Measurements from ENCODE around the gene GALNT2. TPM values are rescaled to one million over a fixed set of nuclear protein-coding genes. Genes with fewer than 3 reads are reported as not detected.

The GALNT2 gene
- total RNA-seq, 1 experiment from 2014 or later: 62.2 TPM

DNA sequence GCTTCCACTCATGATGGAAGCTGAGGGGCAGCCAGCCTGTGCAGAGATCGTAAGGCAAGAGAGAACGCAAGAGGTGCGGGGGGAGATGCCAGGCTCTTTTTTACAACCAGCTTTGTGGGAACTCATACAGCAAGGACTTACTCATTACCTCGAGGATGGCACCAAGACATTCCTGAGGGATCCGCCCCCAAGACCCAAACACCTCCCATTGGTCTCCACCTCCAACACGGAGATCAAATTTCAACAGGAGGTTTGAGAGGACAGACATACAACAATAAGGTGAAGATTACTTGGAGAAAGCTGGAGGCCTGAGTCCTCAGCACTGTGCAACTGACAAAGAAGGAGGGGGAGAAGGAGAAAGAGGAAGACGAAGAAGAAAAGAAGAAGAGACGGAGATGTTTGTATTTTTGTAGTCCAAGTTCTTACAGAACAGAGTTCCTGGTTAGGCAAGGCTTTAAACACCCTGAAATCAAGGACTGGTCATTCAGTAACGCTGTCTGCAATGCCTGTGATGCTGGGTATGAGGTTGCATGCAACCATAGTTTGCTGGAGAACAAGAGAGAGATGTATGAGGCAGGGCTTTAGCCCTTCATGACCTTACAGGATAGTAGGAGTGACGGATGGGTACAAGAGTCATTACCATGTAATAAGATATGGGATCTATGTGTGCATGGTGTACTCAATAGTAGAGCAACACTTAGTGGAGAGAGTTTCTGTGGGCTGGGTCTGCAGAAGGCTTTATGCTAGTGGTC lies 19.7 kb upstream of the GALNT2 start:
- no peak overlapping the region for H3K27ac Mint-ChIP-seq (ENCODE audit: unreplicated experiment)
- no peaks in the 10 kb centered on the region for H3K9me3 ChIP-seq
- no peak for TF ChIP-seq CTCF (IDR thresholded peaks at IDR 0.05; ENCODE audit: insufficient read depth in 1 of 2, low read depth in 1 of 2, low read length in 1 of 2, severe bottlenecking in 1 of 2, unreplicated experiment in 1 of 2)
- no peak overlapping the region for H3K4me3 Mint-ChIP-seq (ENCODE audit: unreplicated experiment)
- intact Hi-C loops (cut with micrococcal nuclease; ENCODE audit: unreplicated experiment): no loop called here
- DNase-seq: peak in 1 of 2 experiments; percentile 13
- H3K4me1 ChIP-seq: no peaks in the 10 kb centered on the region; the same call in 1 of the 2 replicates
- H3K27me3 ChIP-seq (replicated peaks; ENCODE audit: control insufficient read depth, insufficient read depth, low read length): no peaks in the 10 kb centered on the region
- BruUV-seq (replicated peaks): no TSS peak
- no peaks in the 10 kb centered on the region for H3K9me3 Mint-ChIP-seq (ENCODE audit: unreplicated experiment)
- no peaks in the 10 kb centered on the region for H3K27me3 Mint-ChIP-seq (ENCODE audit: insufficient read depth, unreplicated experiment)
- ChIA-PET POLR2A (no interaction called here), CTCF (no interaction called here)
- no peaks in the 10 kb centered on the region for H3K36me3 ChIP-seq (ENCODE audit: control insufficient read depth, insufficient read depth, low read length)
- H3K4me3 ChIP-seq (ENCODE audit: low read depth, low read length): no peak overlapping the region
- no peaks in the 10 kb centered on the region for H3K36me3 Mint-ChIP-seq (ENCODE audit: insufficient read depth, unreplicated experiment)
- H3K4me1 Mint-ChIP-seq (ENCODE audit: low read depth, unreplicated experiment): peaks cover 17% of the 10 kb centered on the region

DNA sequence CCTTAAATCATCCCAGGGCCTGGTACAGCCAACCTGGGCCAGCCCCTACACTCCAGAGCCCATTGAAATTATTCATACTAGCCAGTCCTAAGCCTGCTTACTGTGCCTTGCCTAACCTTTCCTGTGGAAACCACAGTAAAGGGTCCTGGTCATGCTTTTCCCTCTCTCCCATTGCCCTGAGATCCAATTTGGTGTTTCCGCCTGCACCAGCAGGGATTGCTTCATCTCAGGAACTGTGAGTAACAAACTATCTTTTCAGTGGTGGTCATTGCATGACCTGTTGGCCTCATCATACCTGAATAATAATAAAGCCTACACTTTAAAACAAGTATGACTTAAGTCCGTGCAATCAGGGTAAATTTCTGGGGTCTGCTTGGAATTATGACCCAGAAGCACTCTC lies 18.7 kb upstream of the GALNT2 start:
- no peaks in the 10 kb centered on the region for H3K36me3 Mint-ChIP-seq (ENCODE audit: insufficient read depth, unreplicated experiment)
- H3K9me3 ChIP-seq: no peaks in the 10 kb centered on the region
- H3K27ac Mint-ChIP-seq (ENCODE audit: unreplicated experiment): no peak overlapping the region
- H3K27me3 ChIP-seq (replicated peaks; ENCODE audit: control insufficient read depth, insufficient read depth, low read length): no peaks in the 10 kb centered on the region
- H3K36me3 ChIP-seq (ENCODE audit: control insufficient read depth, insufficient read depth, low read length): no peaks in the 10 kb centered on the region
- H3K9me3 Mint-ChIP-seq (ENCODE audit: unreplicated experiment): no peaks in the 10 kb centered on the region
- intact Hi-C loops (cut with micrococcal nuclease; ENCODE audit: unreplicated experiment): no loop called here
- no peaks in the 10 kb centered on the region for H3K27me3 Mint-ChIP-seq (ENCODE audit: insufficient read depth, unreplicated experiment)
- ChIA-PET CTCF (no interaction called here), POLR2A (no interaction called here)
- BruUV-seq (replicated peaks): no TSS peak
- no peaks in the 10 kb centered on the region; the same call in 1 of the 2 replicates for H3K4me1 ChIP-seq
- DNase-seq: no peak
- TF ChIP-seq CTCF (IDR thresholded peaks at IDR 0.05; ENCODE audit: insufficient read depth in 1 of 2, low read depth in 1 of 2, low read length in 1 of 2, severe bottlenecking in 1 of 2, unreplicated experiment in 1 of 2): no peak
- H3K4me3 ChIP-seq (ENCODE audit: low read depth, low read length): no peak overlapping the region
- no peak overlapping the region for H3K4me3 Mint-ChIP-seq (ENCODE audit: unreplicated experiment)
- H3K4me1 Mint-ChIP-seq (ENCODE audit: low read depth, unreplicated experiment): peaks cover 11% of the 10 kb centered on the region

- H3K4me3 ChIP-seq (ENCODE audit: low read depth, low read length): no peak overlapping the region
- Mint-ChIP-seq H3K4me3 (ENCODE audit: unreplicated experiment) (no peak overlapping the region), H3K4me1 (ENCODE audit: low read depth, unreplicated experiment) (peaks cover 7% of the 10 kb centered on the region), H3K27me3 (ENCODE audit: insufficient read depth, unreplicated experiment) (no peaks in the 10 kb centered on the region), H3K9me3 (ENCODE audit: unreplicated experiment) (no peaks in the 10 kb centered on the region), H3K36me3 (ENCODE audit: insufficient read depth, unreplicated experiment) (no peaks in the 10 kb centered on the region), H3K27ac (ENCODE audit: unreplicated experiment) (no peak overlapping the region)
- CTCF ChIA-PET: no interaction called here
- no peaks in the 10 kb centered on the region for H3K27me3 ChIP-seq (replicated peaks; ENCODE audit: control insufficient read depth, insufficient read depth, low read length)
- no TSS peak for BruUV-seq (replicated peaks)
- H3K36me3 ChIP-seq (ENCODE audit: control insufficient read depth, insufficient read depth, low read length): no peaks in the 10 kb centered on the region
- TF ChIP-seq CTCF (IDR thresholded peaks at IDR 0.05; ENCODE audit: insufficient read depth in 1 of 2, low read depth in 1 of 2, low read length in 1 of 2, severe bottlenecking in 1 of 2, unreplicated experiment in 1 of 2): no peak
- H3K4me1 ChIP-seq: no peaks in the 10 kb centered on the region
- no peak for DNase-seq
- H3K9me3 ChIP-seq: no peaks in the 10 kb centered on the region
- intact Hi-C loops (cut with micrococcal nuclease; ENCODE audit: unreplicated experiment): no loop called here
- POLR2A ChIA-PET: no interaction called here
Observed at GRCh38 chr1:230048922-230049321, 18.1 kb upstream of the GALNT2 start.
